Measurements from ENCODE around the gene TFF3. TPM values are rescaled to one million over a fixed set of nuclear protein-coding genes. Genes with fewer than 3 reads are reported as not detected.

The TFF3 gene
- not detected in 2 replicates for polyA plus RNA-seq (2011; rRNA removed)
- not detected in 2 replicates for polyA minus RNA-seq (2011; rRNA and poly(A)+ RNA removed)

DNA sequence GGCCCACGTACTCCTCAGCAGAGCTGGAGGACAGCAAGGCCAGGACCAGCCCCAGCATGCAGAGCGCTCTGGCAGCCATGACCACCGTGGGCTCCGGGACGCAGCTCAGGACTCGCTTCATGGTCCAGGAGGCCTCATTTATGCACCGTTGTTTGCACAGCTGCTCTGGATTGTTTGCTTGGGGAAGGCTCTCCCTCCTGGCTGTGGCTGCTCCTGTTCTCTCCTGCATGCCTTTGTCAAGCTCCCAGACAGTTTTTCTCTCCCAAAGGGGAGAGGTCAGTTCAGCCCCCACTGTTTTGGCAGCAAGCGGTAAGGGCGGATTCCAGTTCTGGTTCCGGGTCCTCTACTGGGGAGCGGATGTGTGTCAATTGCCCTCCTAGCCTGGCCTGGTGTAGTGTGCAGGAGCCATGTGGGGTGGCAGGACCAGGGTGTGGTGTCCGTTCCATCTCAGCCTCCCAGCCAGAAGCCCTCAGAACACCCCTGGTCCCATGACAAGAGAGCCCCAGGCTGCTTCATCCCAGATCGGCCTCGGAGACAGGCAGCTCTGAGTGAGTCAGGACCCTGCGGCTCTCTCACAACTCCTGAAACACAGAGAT lies at the start of gene TFF3:
TSS of gene TFF3 (minus strand) at position 114 of the 596 bp plus-strand sequence. CDS start at position 79, 35 bp downstream.
- CTCF ChIA-PET, result no interaction called here
- POLR2A ChIA-PET, result no interaction called here

DNA sequence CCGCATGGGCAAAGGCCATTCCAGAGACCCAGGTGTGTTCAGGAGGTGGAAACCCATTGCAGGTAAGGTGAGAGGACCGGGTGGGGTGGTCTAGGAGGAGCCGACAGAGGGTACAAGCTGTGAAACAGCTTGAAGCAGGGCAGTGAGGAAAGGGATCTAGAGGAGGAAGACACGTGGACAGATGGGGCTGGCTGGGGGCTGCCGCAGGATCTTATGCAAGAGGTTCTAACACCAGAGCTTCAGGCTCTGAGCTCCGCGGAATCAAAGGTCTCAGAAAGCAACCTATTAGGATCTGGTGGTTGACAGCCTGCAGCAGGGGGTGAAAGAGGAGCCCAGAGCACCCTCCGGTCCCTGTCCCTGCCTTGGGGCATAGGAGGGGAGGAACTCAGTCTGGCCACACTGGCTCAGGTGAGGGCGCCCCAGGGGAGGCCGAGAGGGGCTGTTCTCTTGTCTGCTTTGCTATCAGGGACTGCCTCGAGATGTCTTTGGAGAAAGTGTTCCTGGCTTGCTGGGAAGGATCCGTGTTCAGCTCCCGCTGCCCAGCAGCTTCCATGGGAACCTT lies 49.2 kb upstream of the TFF3 start:
- CTCF ChIA-PET, result no interaction called here
- Histone ChIP-seq H3K4me3 (ENCODE audit: low read depth, low read length) (no peak overlapping the region), H3K9me3 (ENCODE audit: control insufficient read depth, insufficient read depth, low read length) (no peaks in the 10 kb centered on the region; the same call in none of the 2 replicates), H3K27me3 (ENCODE audit: control insufficient read depth, insufficient read depth, low read length) (no peaks in the 10 kb centered on the region), H3K27ac (ENCODE audit: low read depth, low read length) (no peak overlapping the region)
- POLR2A ChIA-PET, result no interaction called here
- TF ChIP-seq, protein P1, sequence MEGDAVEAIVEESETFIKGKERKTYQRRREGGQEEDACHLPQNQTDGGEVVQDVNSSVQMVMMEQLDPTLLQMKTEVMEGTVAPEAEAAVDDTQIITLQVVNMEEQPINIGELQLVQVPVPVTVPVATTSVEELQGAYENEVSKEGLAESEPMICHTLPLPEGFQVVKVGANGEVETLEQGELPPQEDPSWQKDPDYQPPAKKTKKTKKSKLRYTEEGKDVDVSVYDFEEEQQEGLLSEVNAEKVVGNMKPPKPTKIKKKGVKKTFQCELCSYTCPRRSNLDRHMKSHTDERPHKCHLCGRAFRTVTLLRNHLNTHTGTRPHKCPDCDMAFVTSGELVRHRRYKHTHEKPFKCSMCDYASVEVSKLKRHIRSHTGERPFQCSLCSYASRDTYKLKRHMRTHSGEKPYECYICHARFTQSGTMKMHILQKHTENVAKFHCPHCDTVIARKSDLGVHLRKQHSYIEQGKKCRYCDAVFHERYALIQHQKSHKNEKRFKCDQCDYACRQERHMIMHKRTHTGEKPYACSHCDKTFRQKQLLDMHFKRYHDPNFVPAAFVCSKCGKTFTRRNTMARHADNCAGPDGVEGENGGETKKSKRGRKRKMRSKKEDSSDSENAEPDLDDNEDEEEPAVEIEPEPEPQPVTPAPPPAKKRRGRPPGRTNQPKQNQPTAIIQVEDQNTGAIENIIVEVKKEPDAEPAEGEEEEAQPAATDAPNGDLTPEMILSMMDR (IDR thresholded peaks at IDR 0.05; ENCODE audit: low read depth, low read length), result no peak
- DNase-seq (ENCODE audit: low read depth, low spot score), result no peak

More for the DNA sequence above, at the start of gene TFF3:
- Histone ChIP-seq H3K27me3 (ENCODE audit: control insufficient read depth, insufficient read depth, low read length) (peaks cover 14% of the 10 kb centered on the region), H3K4me3 (ENCODE audit: low read depth, low read length) (no peak within 1 kb of the TSS), H3K27ac (ENCODE audit: low read depth, low read length) (no peak within 1 kb of the TSS), H3K9me3 (ENCODE audit: control insufficient read depth, insufficient read depth, low read length) (no peaks in the 10 kb centered on the region; the same call in 1 of the 2 replicates)
- TF ChIP-seq, protein P1 (IDR thresholded peaks at IDR 0.05; ENCODE audit: low read depth, low read length), result no peak
- no peak for DNase-seq (ENCODE audit: low read depth, low spot score)

DNA sequence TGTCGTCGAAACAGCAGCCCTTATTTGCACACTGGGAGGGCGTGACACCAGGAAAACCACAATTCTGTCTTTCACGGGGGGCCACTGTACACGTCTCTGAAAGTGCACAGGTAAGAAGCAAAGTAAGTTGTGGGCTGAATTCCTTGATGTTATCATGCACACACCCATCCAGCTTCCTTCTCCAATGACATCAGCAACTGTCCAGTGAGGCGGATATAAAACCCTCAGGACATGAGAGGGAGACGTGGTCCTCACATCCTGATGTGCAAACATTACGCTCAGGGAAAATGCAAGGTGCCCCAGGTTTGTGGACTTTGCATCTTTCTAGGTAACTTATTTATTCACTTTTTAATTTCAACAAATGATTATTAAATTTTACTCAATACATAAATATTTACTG lies 48.1 kb upstream of the TFF3 start:
- TF ChIP-seq, protein P1 (IDR thresholded peaks at IDR 0.05; ENCODE audit: low read depth, low read length), result no peak
- Histone ChIP-seq H3K27ac (ENCODE audit: low read depth, low read length) (no peak overlapping the region), H3K9me3 (ENCODE audit: control insufficient read depth, insufficient read depth, low read length) (no peaks in the 10 kb centered on the region; the same call in none of the 2 replicates), H3K27me3 (ENCODE audit: control insufficient read depth, insufficient read depth, low read length) (peaks cover under 1% of the 10 kb centered on the region), H3K4me3 (ENCODE audit: low read depth, low read length) (no peak overlapping the region)
- ChIA-PET CTCF (no interaction called here), POLR2A (no interaction called here)
- DNase-seq (ENCODE audit: low read depth, low spot score), result no peak

DNA sequence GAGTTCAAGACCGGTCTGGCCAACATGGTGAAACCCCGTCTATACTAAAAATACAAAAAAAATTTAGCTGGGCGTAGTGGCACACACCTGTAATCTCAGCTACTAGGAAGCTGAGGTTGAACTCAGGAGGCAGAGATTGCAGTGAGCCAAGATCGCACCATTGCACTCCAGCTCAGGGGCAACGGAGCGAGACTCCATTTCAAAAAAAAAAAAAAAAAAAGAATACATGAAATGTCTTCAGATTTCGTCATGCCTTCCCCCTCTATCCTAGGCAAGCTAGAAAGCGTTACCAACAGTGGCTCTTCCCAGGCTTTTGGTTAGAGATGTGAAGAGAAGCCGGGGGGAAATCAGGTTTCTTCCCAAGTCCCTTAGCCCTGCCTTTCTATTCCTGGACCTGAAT lies 47.5 kb upstream of the TFF3 start:
- H3K27ac ChIP-seq (ENCODE audit: low read depth, low read length), result no peak overlapping the region
- DNase-seq (ENCODE audit: low read depth, low spot score), result no peak
- peaks cover 3% of the 10 kb centered on the region for H3K27me3 ChIP-seq (ENCODE audit: control insufficient read depth, insufficient read depth, low read length)
- TF ChIP-seq, protein P1 (IDR thresholded peaks at IDR 0.05; ENCODE audit: low read depth, low read length), result no peak
- POLR2A ChIA-PET, result no interaction called here
- H3K4me3 ChIP-seq (ENCODE audit: low read depth, low read length), result no peak overlapping the region
- CTCF ChIA-PET, result no interaction called here
- no peaks in the 10 kb centered on the region; the same call in none of the 2 replicates for H3K9me3 ChIP-seq (ENCODE audit: control insufficient read depth, insufficient read depth, low read length)

- ChIA-PET POLR2A (no interaction called here), CTCF (no interaction called here)
- Histone ChIP-seq H3K27ac (ENCODE audit: low read depth, low read length) (no peak overlapping the region), H3K27me3 (ENCODE audit: control insufficient read depth, insufficient read depth, low read length) (peaks cover 3% of the 10 kb centered on the region), H3K4me3 (ENCODE audit: low read depth, low read length) (no peak overlapping the region), H3K9me3 (ENCODE audit: control insufficient read depth, insufficient read depth, low read length) (no peaks in the 10 kb centered on the region; the same call in none of the 2 replicates)
- TF ChIP-seq, protein P1 (IDR thresholded peaks at IDR 0.05; ENCODE audit: low read depth, low read length), result no peak
- no peak for DNase-seq (ENCODE audit: low read depth, low spot score)
These were observed 47.0 kb upstream of the TFF3 start for GRCh38 chr21:42362198-42362597.

Data from AG04450 (cell line).